ENCODE measurements around the gene HTRA1.

DNA sequence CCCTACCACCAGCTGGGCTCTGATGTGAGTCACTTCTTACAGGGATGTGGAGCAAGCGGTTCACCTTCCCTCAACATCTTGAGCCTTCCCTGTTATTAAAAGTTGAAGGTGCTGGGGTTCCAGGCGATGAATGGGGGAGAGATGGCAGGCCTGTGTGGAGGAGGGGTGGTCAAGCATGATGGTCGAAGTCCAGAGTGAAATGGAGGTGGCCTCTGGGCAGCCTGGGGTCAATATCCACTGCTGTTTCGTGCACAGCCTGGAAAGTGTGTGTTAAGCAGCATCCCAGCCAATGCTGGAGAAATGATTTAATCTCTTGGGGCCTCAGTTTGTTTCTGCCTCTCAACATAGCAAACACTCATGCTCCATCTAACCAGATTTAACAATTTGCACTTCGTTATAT, 65.5 kb downstream of the HTRA1 start:
- TF ChIP-seq CTCF (IDR thresholded peaks at IDR 0.05) (no peak), POLR2A (IDR thresholded peaks at IDR 0.05) (no peak), POLR2AphosphoS5 (IDR thresholded peaks at IDR 0.05) (no peak), EP300 (IDR thresholded peaks at IDR 0.05) (no peak)

All from sigmoid colon (tissue), 4 donors.